Choroid plexus epithelial cell (primary cell): ENCODE results near the gene MAP4K4.

Source experiments
- DNase-seq: peaks from one replicate; pipeline ENCODE4 v3.0.0-alpha.2; 2010; ENCODE audit warnings: low read depth
- H3K4me3 ChIP-seq: 2 replicates; pipeline ENCODE4 v1.5.1; 2011; ENCODE audit warnings: low read depth, mild to moderate bottlenecking, control low read depth, low read length, moderate library complexity
- TF ChIP-seq, protein P1 (sequence below): conservative IDR thresholded peaks from 2 replicates; pipeline ENCODE4 v1.5.1; 2011; ENCODE audit warnings: low read depth, mild to moderate bottlenecking, control low read depth, inconsistent platforms, low read length, moderate library complexity

The MAP4K4 gene

GRCh38 chr2:101775092-101775491 is 77.6 kb downstream of the MAP4K4 start:
- DNase-seq, result no peak
- no peak overlapping the region for H3K4me3 ChIP-seq
- TF ChIP-seq, protein P1, sequence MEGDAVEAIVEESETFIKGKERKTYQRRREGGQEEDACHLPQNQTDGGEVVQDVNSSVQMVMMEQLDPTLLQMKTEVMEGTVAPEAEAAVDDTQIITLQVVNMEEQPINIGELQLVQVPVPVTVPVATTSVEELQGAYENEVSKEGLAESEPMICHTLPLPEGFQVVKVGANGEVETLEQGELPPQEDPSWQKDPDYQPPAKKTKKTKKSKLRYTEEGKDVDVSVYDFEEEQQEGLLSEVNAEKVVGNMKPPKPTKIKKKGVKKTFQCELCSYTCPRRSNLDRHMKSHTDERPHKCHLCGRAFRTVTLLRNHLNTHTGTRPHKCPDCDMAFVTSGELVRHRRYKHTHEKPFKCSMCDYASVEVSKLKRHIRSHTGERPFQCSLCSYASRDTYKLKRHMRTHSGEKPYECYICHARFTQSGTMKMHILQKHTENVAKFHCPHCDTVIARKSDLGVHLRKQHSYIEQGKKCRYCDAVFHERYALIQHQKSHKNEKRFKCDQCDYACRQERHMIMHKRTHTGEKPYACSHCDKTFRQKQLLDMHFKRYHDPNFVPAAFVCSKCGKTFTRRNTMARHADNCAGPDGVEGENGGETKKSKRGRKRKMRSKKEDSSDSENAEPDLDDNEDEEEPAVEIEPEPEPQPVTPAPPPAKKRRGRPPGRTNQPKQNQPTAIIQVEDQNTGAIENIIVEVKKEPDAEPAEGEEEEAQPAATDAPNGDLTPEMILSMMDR, result no peak

GRCh38 chr2:101775636-101776035 is 78.1 kb downstream of the MAP4K4 start:
- DNase-seq, result no peak
- TF ChIP-seq, protein P1, result no peak
- H3K4me3 ChIP-seq, result no peak overlapping the region

DNA sequence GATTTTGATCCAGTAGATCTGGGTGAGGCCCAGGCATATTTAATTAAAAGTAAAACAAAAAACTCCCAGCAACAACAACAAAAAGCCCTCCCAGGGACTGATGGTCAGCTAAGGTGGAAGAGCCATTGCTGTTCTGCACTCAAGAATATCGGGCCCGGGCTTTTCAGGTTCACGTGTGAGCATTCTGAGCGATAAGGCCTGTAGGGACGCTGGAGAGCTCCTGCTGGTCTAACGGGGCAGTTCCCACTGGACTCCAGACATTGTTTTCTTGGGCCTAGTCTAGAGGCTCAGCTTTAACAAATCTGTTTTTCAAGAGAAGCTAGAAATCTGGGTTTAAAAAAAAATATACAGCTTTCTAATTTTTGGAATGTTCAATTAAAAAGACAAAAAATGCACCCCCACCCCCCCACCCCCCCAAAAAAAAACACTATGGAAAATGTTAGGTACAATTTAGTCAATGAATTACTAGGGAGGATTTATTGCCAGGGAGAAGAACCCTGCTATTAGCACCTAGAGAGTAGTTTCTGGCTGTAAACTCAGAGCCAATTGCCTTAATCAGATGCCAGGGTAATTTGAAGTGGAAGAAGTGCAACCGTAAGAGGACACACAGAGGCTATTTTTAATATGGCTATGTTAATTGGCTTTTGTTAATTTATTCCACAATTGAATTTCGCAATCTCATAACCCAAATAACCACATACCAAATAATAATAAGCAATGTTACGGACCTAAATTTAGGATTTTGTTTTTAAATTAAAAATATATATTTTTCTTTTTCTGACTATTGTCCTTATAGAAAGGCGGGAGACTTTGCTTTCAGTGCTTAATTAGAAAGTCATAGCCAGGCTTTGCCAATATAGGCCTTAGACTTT is 78.9 kb downstream of the MAP4K4 start:
- TF ChIP-seq, protein P1, result peak; percentile 63
- DNase-seq, result peak; percentile 56
- H3K4me3 ChIP-seq, result no peak overlapping the region

DNA sequence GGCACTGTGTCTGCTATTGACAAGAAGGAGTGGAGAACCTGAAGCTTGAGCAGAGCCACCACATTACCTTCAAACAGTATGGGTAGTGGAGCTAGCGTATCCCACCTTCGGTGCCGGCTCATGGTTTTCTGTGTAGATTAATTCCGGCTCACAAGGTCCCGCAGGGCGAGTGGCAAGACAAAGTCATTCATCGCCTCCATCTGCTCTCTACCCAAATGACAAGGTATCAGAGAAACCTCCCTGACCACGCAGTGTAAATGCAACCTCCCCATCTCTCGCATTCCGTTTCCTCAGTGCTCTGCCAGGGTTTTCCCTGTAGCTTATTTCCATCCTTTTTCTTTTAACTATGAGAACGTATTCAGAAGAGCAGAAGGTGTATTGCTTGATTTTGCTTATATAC is 79.8 kb downstream of the MAP4K4 start:
- TF ChIP-seq, protein P1, result no peak
- no peak for DNase-seq
- no peak overlapping the region for H3K4me3 ChIP-seq

DNA sequence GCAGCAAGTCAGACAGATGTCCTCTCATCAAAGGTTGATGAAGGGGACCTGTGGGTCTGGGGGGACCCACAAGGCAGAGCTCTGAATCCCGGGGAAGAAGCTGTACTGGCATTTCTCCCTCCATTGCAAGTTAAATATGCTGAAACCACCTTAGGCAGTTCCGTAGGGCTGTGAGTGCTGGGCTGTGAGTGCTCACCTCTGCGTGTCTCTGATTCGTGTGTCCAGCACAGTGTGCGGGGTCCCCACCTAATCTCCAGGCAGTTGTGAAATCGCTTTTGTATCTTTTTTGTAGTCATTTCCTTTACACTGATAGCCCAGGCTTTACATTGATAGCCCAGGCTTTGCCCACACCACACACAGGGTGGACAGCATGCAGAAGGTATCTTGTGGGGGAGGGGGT is 80.6 kb downstream of the MAP4K4 start:
- H3K4me3 ChIP-seq, result no peak overlapping the region
- DNase-seq, result no peak
- TF ChIP-seq, protein P1, result no peak

DNA sequence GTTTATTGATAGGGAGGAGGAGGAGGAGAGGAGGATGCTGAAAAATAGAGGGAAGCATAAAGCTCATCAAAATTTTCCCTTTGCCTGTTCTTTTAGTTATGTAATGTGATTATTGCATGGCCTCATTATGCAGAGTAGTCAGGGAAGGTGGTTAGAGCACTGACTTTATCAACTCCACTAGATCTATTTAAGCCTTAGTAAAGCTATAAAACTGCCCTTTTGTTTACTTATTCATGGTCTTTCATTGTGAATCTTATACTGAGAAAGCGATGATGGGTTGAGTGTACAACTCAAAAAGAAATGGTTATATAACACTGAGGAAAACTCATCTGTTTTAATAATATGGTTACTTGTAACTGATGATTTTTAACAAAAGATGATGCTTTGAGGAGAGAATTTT is 81.7 kb downstream of the MAP4K4 start:
- no peak overlapping the region for H3K4me3 ChIP-seq
- DNase-seq, result no peak
- TF ChIP-seq, protein P1, result no peak

GRCh38 chr2:101779656-101780055 is 82.1 kb downstream of the MAP4K4 start:
- TF ChIP-seq, protein P1, result no peak
- no peak overlapping the region for H3K4me3 ChIP-seq
- no peak for DNase-seq
